Activated CD4-positive, alpha-beta T cell treated with anti-CD3 and anti-CD28 coated beads, Interleukin-2, amount 50 U/mL, for 16 hours (primary cell): ENCODE data around the gene SNX12.
"Not testable (repeated sequence)": the region's sequence is repeated elsewhere in the genome, so short reads cannot be mapped to it uniquely, and the experiment has no call there.

Experiments used
- DNase-seq: peaks from one replicate; pipeline ENCODE4 v3.0.0-alpha.2; 2020

The SNX12 gene

GRCh38 chrX:71085900-71086299 is 17.8 kb upstream of the SNX12 start:
- DNase-seq = no peak

- no peak for DNase-seq
These were observed 14.7 kb upstream of the SNX12 start for GRCh38 chrX:71082822-71083221.

GRCh38 chrX:71082124-71082647 is 14.1 kb upstream of the SNX12 start:
- DNase-seq = no peak

GRCh38 chrX:71081330-71082123 is 13.4 kb upstream of the SNX12 start:
- DNase-seq = no peak

GRCh38 chrX:71070531-71070930 is 2.4 kb upstream of the SNX12 start:
- no peak for DNase-seq

GRCh38 chrX:71067712-71068043 is 456 bp downstream of the SNX12 start:
- DNase-seq = no peak

GRCh38 chrX:71067089-71067488 is 1.0 kb downstream of the SNX12 start:
- no peak for DNase-seq

- DNase-seq = no peak
These were observed 8.0 kb downstream of the SNX12 start for GRCh38 chrX:71060127-71060526.

- DNase-seq = no peak
These were observed 10.1 kb downstream of the SNX12 start for GRCh38 chrX:71057848-71058530.

- no peak for DNase-seq
These were observed 11.3 kb downstream of the SNX12 start for GRCh38 chrX:71056867-71057266.

GRCh38 chrX:71053217-71053621 is 14.9 kb downstream of the SNX12 start:
- DNase-seq = peak; percentile 43

- no peak for DNase-seq
These were observed 15.4 kb downstream of the SNX12 start for GRCh38 chrX:71052721-71053120.

GRCh38 chrX:71047891-71048290 is 20.2 kb downstream of the SNX12 start:
- not testable (repeated sequence) for DNase-seq

GRCh38 chrX:71017396-71017939 is 50.7 kb downstream of the SNX12 start:
- no peak for DNase-seq
